Measurements from ENCODE around the gene DOC2B. TPM values are rescaled to one million over a fixed set of nuclear protein-coding genes. Genes with fewer than 3 reads are reported as not detected.

The DOC2B gene
- total RNA-seq, 2 experiments from 2014 or later, result not detected

DNA sequence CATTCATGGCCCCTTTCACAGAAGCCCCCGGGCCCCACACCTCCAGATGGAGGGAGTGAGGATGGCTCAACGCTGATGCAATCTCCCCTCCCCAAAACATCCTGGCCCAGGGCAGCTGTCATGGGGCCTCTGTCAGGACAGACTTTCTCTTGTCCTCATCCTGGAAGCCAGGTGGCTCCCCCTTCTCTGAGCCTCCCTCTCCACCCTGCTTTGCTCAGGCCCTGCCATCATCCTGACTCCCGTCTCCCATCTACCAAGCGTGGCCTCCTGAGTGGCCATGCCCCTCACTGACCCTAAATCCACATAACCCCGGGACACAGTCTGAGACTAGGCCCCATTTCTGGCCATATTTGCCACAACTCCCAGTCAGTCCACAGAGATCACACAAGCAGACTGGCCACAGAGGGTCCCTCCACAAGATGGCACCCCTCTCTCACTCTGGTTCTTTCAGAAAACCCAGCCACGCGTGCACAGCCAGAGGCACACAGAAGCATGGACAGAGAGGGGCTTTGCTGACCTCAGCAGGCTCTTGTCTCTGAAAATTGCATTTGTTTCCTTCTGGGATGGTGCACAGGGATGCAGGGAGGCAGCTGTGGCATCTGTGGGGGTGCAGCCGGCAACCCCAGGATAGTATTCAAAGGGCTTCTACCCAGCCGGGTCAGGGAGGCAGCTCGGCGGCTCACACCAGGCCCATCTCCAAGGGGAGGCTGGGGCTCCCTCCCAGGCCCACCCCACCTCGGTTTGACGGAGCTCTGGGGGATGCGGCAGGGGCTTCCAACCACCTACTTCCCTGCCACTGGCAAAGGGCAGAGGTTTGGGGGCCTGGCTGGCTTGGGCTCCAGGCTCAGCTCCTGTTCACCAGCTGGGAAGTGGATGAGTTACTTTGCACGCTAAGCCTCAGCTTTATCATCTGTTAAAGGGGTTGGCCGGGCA is 16.9 kb downstream of the DOC2B start:
- no peaks in the 10 kb centered on the region for H3K36me3 ChIP-seq (ENCODE audit: insufficient read depth, low read length)
- no peak overlapping the region for H3K4me2 ChIP-seq (ENCODE audit: low read length)
- intact Hi-C loops (cut with micrococcal nuclease; ENCODE audit: unreplicated experiment), result loop anchor here (2.0 kb wide), 1 partner anchor 222 kb away; no protein-coding TSS in a partner anchor
- BruUV-seq (replicated peaks), result no TSS peak
- H4K20me1 ChIP-seq (ENCODE audit: insufficient read depth, low read length), result no peaks in the 10 kb centered on the region
- no peaks in the 10 kb centered on the region for H3K9me2 ChIP-seq (ENCODE audit: insufficient read depth, low read length)
- TF ChIP-seq, protein P1, sequence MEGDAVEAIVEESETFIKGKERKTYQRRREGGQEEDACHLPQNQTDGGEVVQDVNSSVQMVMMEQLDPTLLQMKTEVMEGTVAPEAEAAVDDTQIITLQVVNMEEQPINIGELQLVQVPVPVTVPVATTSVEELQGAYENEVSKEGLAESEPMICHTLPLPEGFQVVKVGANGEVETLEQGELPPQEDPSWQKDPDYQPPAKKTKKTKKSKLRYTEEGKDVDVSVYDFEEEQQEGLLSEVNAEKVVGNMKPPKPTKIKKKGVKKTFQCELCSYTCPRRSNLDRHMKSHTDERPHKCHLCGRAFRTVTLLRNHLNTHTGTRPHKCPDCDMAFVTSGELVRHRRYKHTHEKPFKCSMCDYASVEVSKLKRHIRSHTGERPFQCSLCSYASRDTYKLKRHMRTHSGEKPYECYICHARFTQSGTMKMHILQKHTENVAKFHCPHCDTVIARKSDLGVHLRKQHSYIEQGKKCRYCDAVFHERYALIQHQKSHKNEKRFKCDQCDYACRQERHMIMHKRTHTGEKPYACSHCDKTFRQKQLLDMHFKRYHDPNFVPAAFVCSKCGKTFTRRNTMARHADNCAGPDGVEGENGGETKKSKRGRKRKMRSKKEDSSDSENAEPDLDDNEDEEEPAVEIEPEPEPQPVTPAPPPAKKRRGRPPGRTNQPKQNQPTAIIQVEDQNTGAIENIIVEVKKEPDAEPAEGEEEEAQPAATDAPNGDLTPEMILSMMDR (conservative IDR thresholded peaks at IDR 0.05; ENCODE audit: low read length), result peak; percentile 78
- no peak for TF ChIP-seq EZH2phosphoT487 (IDR thresholded peaks at IDR 0.05; ENCODE audit: borderline replicate concordance, low read depth, low read length)
- H3K4me1 ChIP-seq (ENCODE audit: insufficient read depth, low read length, poor library complexity, severe bottlenecking), result no peaks in the 10 kb centered on the region
- peak; percentile 63 for DNase-seq (ENCODE audit: low spot score)
- H3K9me3 ChIP-seq (ENCODE audit: low read length), result no peaks in the 10 kb centered on the region
- H2AFZ ChIP-seq (ENCODE audit: low read length), result no peak overlapping the region
- no peak overlapping the region for H3K27ac ChIP-seq (ENCODE audit: low read depth, low read length, poor library complexity, severe bottlenecking)
- no peak overlapping the region for H3K4me3 ChIP-seq (ENCODE audit: low read depth, low read length, poor library complexity, severe bottlenecking)
- H3K79me2 ChIP-seq (ENCODE audit: insufficient read depth, low read depth, low read length), result no peaks in the 10 kb centered on the region
- ChIA-PET POLR2A (no interaction called here), CTCF (ENCODE audit: unreplicated experiment) (no interaction called here)

DNA sequence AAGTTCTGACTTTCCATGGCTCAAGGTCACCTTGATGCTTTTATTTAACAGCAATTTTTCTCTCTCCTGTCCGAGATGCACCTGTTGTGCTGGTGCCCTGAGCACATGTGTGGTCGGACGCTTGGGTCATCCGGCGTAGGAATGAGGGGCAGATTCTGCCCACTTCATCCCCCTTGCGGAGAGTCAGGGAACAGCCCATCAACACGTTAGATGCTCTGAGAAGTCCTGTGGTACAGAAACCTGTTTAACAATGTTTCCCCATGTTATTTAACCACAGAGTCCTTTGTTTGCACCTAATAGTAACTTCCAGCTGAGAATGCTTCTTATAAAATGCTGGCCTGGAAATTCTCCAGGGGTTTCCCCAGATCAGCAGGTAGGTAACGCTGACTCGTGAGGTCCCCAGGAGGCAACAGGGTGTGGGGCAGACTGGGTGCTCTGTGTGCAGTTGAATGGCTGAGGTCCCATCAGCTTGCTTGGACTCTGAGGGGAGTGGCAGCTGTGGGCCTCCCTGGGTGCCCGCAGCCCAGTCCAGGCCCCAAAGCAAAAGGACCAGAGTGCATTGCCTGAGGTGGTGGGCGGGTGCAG is 17.8 kb downstream of the DOC2B start:
- no peak overlapping the region for H3K4me2 ChIP-seq (ENCODE audit: low read length)
- no peaks in the 10 kb centered on the region for H3K9me2 ChIP-seq (ENCODE audit: insufficient read depth, low read length)
- no peaks in the 10 kb centered on the region for H3K36me3 ChIP-seq (ENCODE audit: insufficient read depth, low read length)
- H3K9me3 ChIP-seq (ENCODE audit: low read length), result no peaks in the 10 kb centered on the region
- ChIA-PET CTCF (ENCODE audit: unreplicated experiment) (no interaction called here), POLR2A (no interaction called here)
- no peaks in the 10 kb centered on the region for H3K79me2 ChIP-seq (ENCODE audit: insufficient read depth, low read depth, low read length)
- H2AFZ ChIP-seq (ENCODE audit: low read length), result no peak overlapping the region
- BruUV-seq (replicated peaks), result no TSS peak
- DNase-seq (ENCODE audit: low spot score), result no peak
- TF ChIP-seq, protein P1 (conservative IDR thresholded peaks at IDR 0.05; ENCODE audit: low read length), result no peak
- TF ChIP-seq EZH2phosphoT487 (IDR thresholded peaks at IDR 0.05; ENCODE audit: borderline replicate concordance, low read depth, low read length), result no peak
- no peaks in the 10 kb centered on the region for H4K20me1 ChIP-seq (ENCODE audit: insufficient read depth, low read length)
- H3K4me1 ChIP-seq (ENCODE audit: insufficient read depth, low read length, poor library complexity, severe bottlenecking), result no peaks in the 10 kb centered on the region
- H3K27ac ChIP-seq (ENCODE audit: low read depth, low read length, poor library complexity, severe bottlenecking), result no peak overlapping the region
- intact Hi-C loops (cut with micrococcal nuclease; ENCODE audit: unreplicated experiment), result loop anchor here (2.0 kb wide), 1 partner anchor 223 kb away; no protein-coding TSS in a partner anchor
- no peak overlapping the region for H3K4me3 ChIP-seq (ENCODE audit: low read depth, low read length, poor library complexity, severe bottlenecking)

DNA sequence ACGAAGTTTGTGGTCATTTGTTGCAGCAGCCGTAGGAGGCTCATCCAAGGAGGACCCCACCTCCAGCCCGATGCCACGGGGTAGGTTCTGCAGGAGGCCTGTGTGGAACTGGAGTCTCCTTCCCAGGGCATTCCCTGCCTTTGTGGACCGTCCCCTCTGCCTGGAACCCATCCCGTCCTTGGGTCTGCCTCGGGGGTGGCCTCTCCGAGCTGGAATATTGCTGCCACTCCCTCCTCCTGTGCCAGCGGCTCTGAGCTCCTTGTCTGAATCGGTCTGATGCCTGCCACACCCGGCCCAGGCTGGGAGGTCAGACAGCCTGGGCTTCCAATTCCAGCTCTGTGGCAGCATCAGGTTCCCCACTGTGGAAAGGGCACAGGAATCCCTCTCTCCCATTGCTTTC is 18.8 kb downstream of the DOC2B start:
- Histone ChIP-seq H3K4me2 (ENCODE audit: low read length) (no peak overlapping the region), H2AFZ (ENCODE audit: low read length) (no peak overlapping the region), H3K9me2 (ENCODE audit: insufficient read depth, low read length) (no peaks in the 10 kb centered on the region), H4K20me1 (ENCODE audit: insufficient read depth, low read length) (no peaks in the 10 kb centered on the region), H3K27ac (ENCODE audit: low read depth, low read length, poor library complexity, severe bottlenecking) (no peak overlapping the region), H3K4me3 (ENCODE audit: low read depth, low read length, poor library complexity, severe bottlenecking) (no peak overlapping the region), H3K9me3 (ENCODE audit: low read length) (no peaks in the 10 kb centered on the region), H3K79me2 (ENCODE audit: insufficient read depth, low read depth, low read length) (no peaks in the 10 kb centered on the region), H3K36me3 (ENCODE audit: insufficient read depth, low read length) (no peaks in the 10 kb centered on the region), H3K4me1 (ENCODE audit: insufficient read depth, low read length, poor library complexity, severe bottlenecking) (no peaks in the 10 kb centered on the region)
- TF ChIP-seq EZH2phosphoT487 (IDR thresholded peaks at IDR 0.05; ENCODE audit: borderline replicate concordance, low read depth, low read length), result no peak
- TF ChIP-seq, protein P1 (conservative IDR thresholded peaks at IDR 0.05; ENCODE audit: low read length), result no peak
- BruUV-seq (replicated peaks), result no TSS peak
- ChIA-PET CTCF (ENCODE audit: unreplicated experiment) (no interaction called here), POLR2A (no interaction called here)
- intact Hi-C loops (cut with micrococcal nuclease; ENCODE audit: unreplicated experiment), result no loop called here
- no peak for DNase-seq (ENCODE audit: low spot score)
